Measurements from ENCODE around the gene HAVCR1. TPM values are rescaled to one million over a fixed set of nuclear protein-coding genes. Genes with fewer than 3 reads are reported as not detected.

The HAVCR1 gene
- total and polyA plus RNA-seq, 2 donors (not counting 1 experiment from before 2014, with no cell fraction given): not detected

GRCh38 chr5:157066080-157066479, 7.2 kb upstream of the HAVCR1 start:
- CTCF ChIA-PET: no interaction called here
- no peak overlapping the region for H3K27ac ChIP-seq (ENCODE audit: low read length in 2 of 2)
- no peak for DNase-seq
- Mint-ChIP-seq H3K9me3 (ENCODE audit: insufficient read depth) (no peaks in the 10 kb centered on the region), H3K4me1 (no peaks in the 10 kb centered on the region), H3K27ac (no peak overlapping the region), H3K4me3 (no peak overlapping the region), H3K27me3 (no peaks in the 10 kb centered on the region)
- no peaks in the 10 kb centered on the region for H3K4me1 ChIP-seq (ENCODE audit: control insufficient read depth in 2 of 2, insufficient read depth in 2 of 2, low read length in 2 of 2)
- no peak overlapping the region for H3K4me3 ChIP-seq (ENCODE audit: control extremely low read depth in 1 of 5, extremely low read depth in 1 of 5, insufficient read depth in 1 of 5, low read depth in 2 of 5, low read length in 4 of 5)
- H3K36me3 ChIP-seq (replicated peaks in 1 of 2; ENCODE audit: control extremely low read depth in 1 of 2, control insufficient read depth in 1 of 2, extremely low read depth in 1 of 2, insufficient read depth in 2 of 2, low read length in 1 of 2): no peaks in the 10 kb centered on the region
- H2AFZ ChIP-seq (ENCODE audit: insufficient read depth, low read depth, low read length, poor library complexity, severe bottlenecking): no peak overlapping the region
- 100% methylated on average over 2 of the region's 2 CpGs for WGBS (ENCODE audit: insufficient coverage)
- no peaks in the 10 kb centered on the region for H4K20me1 ChIP-seq (ENCODE audit: control insufficient read depth, insufficient read depth, low read length, poor library complexity, severe bottlenecking)
- TF ChIP-seq, protein P1, sequence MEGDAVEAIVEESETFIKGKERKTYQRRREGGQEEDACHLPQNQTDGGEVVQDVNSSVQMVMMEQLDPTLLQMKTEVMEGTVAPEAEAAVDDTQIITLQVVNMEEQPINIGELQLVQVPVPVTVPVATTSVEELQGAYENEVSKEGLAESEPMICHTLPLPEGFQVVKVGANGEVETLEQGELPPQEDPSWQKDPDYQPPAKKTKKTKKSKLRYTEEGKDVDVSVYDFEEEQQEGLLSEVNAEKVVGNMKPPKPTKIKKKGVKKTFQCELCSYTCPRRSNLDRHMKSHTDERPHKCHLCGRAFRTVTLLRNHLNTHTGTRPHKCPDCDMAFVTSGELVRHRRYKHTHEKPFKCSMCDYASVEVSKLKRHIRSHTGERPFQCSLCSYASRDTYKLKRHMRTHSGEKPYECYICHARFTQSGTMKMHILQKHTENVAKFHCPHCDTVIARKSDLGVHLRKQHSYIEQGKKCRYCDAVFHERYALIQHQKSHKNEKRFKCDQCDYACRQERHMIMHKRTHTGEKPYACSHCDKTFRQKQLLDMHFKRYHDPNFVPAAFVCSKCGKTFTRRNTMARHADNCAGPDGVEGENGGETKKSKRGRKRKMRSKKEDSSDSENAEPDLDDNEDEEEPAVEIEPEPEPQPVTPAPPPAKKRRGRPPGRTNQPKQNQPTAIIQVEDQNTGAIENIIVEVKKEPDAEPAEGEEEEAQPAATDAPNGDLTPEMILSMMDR (IDR thresholded peaks at IDR 0.05): no peak
- TF ChIP-seq EZH2 (IDR thresholded peaks at IDR 0.05; ENCODE audit: borderline replicate concordance, insufficient read depth, low read depth, low read length, poor library complexity, severe bottlenecking): no peak
- intact Hi-C loops (cut with micrococcal nuclease): no loop called here
- POLR2A ChIA-PET: no interaction called here
- no peak overlapping the region for H3K9ac ChIP-seq (ENCODE audit: low read length)
- ATAC-seq (ENCODE audit: low read depth): no peak
- no peaks in the 10 kb centered on the region for H3K79me2 ChIP-seq (ENCODE audit: control insufficient read depth, insufficient read depth, low read length)
- no peaks in the 10 kb centered on the region for H3K27me3 ChIP-seq (replicated peaks in 1 of 4; ENCODE audit: control extremely low read depth in 1 of 4, control insufficient read depth in 3 of 4, insufficient read depth in 4 of 4, low read length in 3 of 4)
- no peaks in the 10 kb centered on the region for H3K9me3 ChIP-seq (ENCODE audit: control extremely low read depth in 1 of 3, control insufficient read depth in 2 of 3, insufficient read depth in 1 of 3, low read length in 2 of 3)
- H3K4me2 ChIP-seq (replicated peaks; ENCODE audit: low read depth, low read length, poor library complexity, severe bottlenecking): no peak overlapping the region

GRCh38 chr5:157063776-157064430, 5.0 kb upstream of the HAVCR1 start:
- H3K4me2 ChIP-seq (replicated peaks; ENCODE audit: low read depth, low read length, poor library complexity, severe bottlenecking): no peak overlapping the region
- intact Hi-C loops (cut with micrococcal nuclease): no loop called here
- 94% methylated on average over 3 of the region's 4 CpGs for WGBS (ENCODE audit: insufficient coverage)
- Mint-ChIP-seq H3K9me3 (ENCODE audit: insufficient read depth) (no peaks in the 10 kb centered on the region), H3K27me3 (peaks cover 2% of the 10 kb centered on the region), H3K4me1 (no peaks in the 10 kb centered on the region), H3K4me3 (no peak overlapping the region), H3K27ac (no peak overlapping the region)
- no peaks in the 10 kb centered on the region for H3K9me3 ChIP-seq (ENCODE audit: control extremely low read depth in 1 of 3, control insufficient read depth in 2 of 3, insufficient read depth in 1 of 3, low read length in 2 of 3)
- H4K20me1 ChIP-seq (ENCODE audit: control insufficient read depth, insufficient read depth, low read length, poor library complexity, severe bottlenecking): no peaks in the 10 kb centered on the region
- H3K27me3 ChIP-seq (replicated peaks in 1 of 4; ENCODE audit: control extremely low read depth in 1 of 4, control insufficient read depth in 3 of 4, insufficient read depth in 4 of 4, low read length in 3 of 4): no peaks in the 10 kb centered on the region
- H3K9ac ChIP-seq (ENCODE audit: low read length): no peak overlapping the region
- CTCF ChIA-PET: no interaction called here
- no peak for DNase-seq
- H3K79me2 ChIP-seq (ENCODE audit: control insufficient read depth, insufficient read depth, low read length): no peaks in the 10 kb centered on the region
- ATAC-seq (ENCODE audit: low read depth): no peak
- no peak overlapping the region for H2AFZ ChIP-seq (ENCODE audit: insufficient read depth, low read depth, low read length, poor library complexity, severe bottlenecking)
- TF ChIP-seq, protein P1 (IDR thresholded peaks at IDR 0.05): no peak
- no peak for TF ChIP-seq EZH2 (IDR thresholded peaks at IDR 0.05; ENCODE audit: borderline replicate concordance, insufficient read depth, low read depth, low read length, poor library complexity, severe bottlenecking)
- no peaks in the 10 kb centered on the region for H3K4me1 ChIP-seq (ENCODE audit: control insufficient read depth in 2 of 2, insufficient read depth in 2 of 2, low read length in 2 of 2)
- H3K4me3 ChIP-seq (ENCODE audit: control extremely low read depth in 1 of 5, extremely low read depth in 1 of 5, insufficient read depth in 1 of 5, low read depth in 2 of 5, low read length in 4 of 5): no peak overlapping the region
- no peaks in the 10 kb centered on the region for H3K36me3 ChIP-seq (replicated peaks in 1 of 2; ENCODE audit: control extremely low read depth in 1 of 2, control insufficient read depth in 1 of 2, extremely low read depth in 1 of 2, insufficient read depth in 2 of 2, low read length in 1 of 2)
- no peak overlapping the region for H3K27ac ChIP-seq (ENCODE audit: low read length in 2 of 2)
- POLR2A ChIA-PET: no interaction called here
